GM23248 (cell line): Measurements from ENCODE around the gene TNFSF13.

Experiments
- EZH2 ChIP-seq: fragments of 200-600 bp; sonication (generic); IDR thresholded peaks from 2 replicates; pipeline ENCODE4 v1.6.1; 2018; ENCODE audit warnings: antibody characterized with exemption, mild to moderate bottlenecking; ENCODE audit not compliant: insufficient read depth, poor library complexity, severe bottlenecking
- EZH2phosphoT487 ChIP-seq: fragments of 200-600 bp; sonication (generic); IDR thresholded peaks from 2 replicates; pipeline ENCODE4 v1.6.1; 2018; ENCODE audit warnings: antibody characterized with exemption, moderate library complexity, mild to moderate bottlenecking, low read depth; ENCODE audit not compliant: insufficient read depth

DNA sequence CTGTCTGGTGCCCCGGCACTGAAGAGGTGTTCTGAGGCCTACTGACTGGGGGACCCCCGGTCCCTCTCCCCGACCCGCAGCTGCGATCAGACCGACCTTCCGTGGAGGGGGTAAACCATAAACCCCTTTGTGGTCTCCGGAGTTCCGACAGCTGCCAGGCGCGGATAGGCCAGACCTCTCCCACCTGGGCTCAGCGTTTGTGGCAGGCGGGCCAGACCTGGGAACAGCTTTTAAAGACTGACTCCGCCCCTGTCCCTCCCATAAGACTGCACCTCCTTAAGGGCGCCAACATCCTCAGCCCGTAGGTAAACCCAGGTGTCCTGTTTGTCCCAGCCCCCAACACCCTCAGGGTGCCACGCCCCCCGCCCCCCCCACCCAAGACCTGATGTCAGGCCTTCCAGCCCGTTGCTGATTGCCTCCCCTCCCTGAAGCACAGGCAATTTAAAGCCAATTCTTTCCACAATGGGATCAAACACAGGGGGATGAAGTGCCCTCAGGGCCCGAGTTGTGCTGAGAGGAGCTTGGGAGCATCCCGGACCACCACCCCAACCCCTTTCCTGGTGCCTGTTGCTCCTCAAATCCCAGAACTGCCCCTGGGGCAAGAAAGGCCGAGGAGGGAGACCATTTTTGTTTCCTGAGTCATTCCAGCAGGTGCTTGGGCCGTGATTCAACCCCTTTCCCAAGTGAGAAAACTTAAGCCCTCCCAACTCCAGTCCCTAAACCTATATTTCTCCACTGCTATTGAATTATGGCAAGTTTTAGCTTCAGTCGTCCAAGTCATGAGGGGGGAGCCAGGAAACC, 31.5 kb downstream of the TNFSF13 start, which contains the start of gene SOX15:
- no peak for TF ChIP-seq EZH2
- TF ChIP-seq EZH2phosphoT487: no peak
